Lung (tissue), 12 donors: ENCODE results near the gene TBX1. TPM values are rescaled to one million over a fixed set of nuclear protein-coding genes. Genes with fewer than 3 reads are reported as not detected.

Source experiments
- ATAC-seq: fragments of 200-7000 bp; cut with Tn5 transposase; one replicate; pipeline ENCODE4 v1.9.1; 2020; ENCODE audit warnings: moderate number of reproducible peaks; ENCODE audit not compliant: insufficient read depth, low FRiP score
- DNase-seq, 3 donors: peaks; one replicate each; pipeline ENCODE4 v3.0.0-alpha.2; 2013 to 2017
- H3K27ac ChIP-seq, 2 donors: one replicate each; pipeline ENCODE4 v1.5.1; 2013; ENCODE audit warnings: mild to moderate bottlenecking in 2 of 2, moderate library complexity in 2 of 2, control low read depth in 1 of 2, inconsistent platforms in 1 of 2, low read depth in 1 of 2, low read length in 1 of 2
- H3K27me3 ChIP-seq, 3 donors: one replicate each; pipeline ENCODE4 v1.5.1; 2013; ENCODE audit warnings: low read length in 2 of 3; ENCODE audit not compliant: control insufficient read depth in 3 of 3, insufficient read depth in 3 of 3
- H3K36me3 ChIP-seq, 4 donors: one replicate each; pipeline ENCODE4 v1.5.1; 2013; ENCODE audit warnings: low read length in 4 of 4, mild to moderate bottlenecking in 1 of 4, moderate library complexity in 1 of 4; ENCODE audit not compliant: control insufficient read depth in 4 of 4, insufficient read depth in 4 of 4
- H3K4me1 ChIP-seq, 5 donors: one replicate each; pipeline ENCODE4 v1.5.1; 2013; ENCODE audit warnings: low read length in 5 of 5, mild to moderate bottlenecking in 2 of 5, moderate library complexity in 1 of 5; ENCODE audit not compliant: control insufficient read depth in 5 of 5, insufficient read depth in 5 of 5
- H3K4me3 ChIP-seq: one replicate; pipeline ENCODE4 v1.5.1; 2013; ENCODE audit warnings: mild to moderate bottlenecking, control low read depth, moderate library complexity
- H3K9ac ChIP-seq, 2 donors: one replicate each; pipeline ENCODE4 v1.5.1; 2013; ENCODE audit warnings: low read length in 2 of 2, control low read depth in 1 of 2; ENCODE audit not compliant: insufficient read depth in 1 of 2
- H3K9me3 ChIP-seq, 4 donors: one replicate each; pipeline ENCODE4 v1.5.1; 2013; ENCODE audit warnings: low read length in 3 of 4, mild to moderate bottlenecking in 1 of 4, moderate library complexity in 1 of 4; ENCODE audit not compliant: control insufficient read depth in 4 of 4, insufficient read depth in 3 of 4
- CTCF ChIP-seq: IDR thresholded peaks from 2 replicates; pipeline ENCODE4 v1.5.1; 2012; ENCODE audit warnings: mild to moderate bottlenecking; ENCODE audit errors: control extremely low read depth, extremely low read depth
- WGBS, 2 donors: extraction: QIAGEN DNeasy Blood & Tissue Kit; methylation state at CpG; one replicate each; pipeline ENCODE4 v1.1.7; 2013; 5-methylcytosine and 5-hydroxymethylcytosine counted together
- polyA plus RNA-seq, 2 donors: library from polyadenylated mRNA; stranded (reverse); fragments of 200-250 nt; gene quantifications; one replicate each; pipeline ENCODE4 v1.2.1, GENCODE V29; 2013
- total RNA-seq, 2 donors: library from RNA; depleted of rRNA in 1 of 2; stranded (reverse); fragments of >200 nt in 1 of 2; gene quantifications; one replicate each; pipeline ENCODE4 v1.2.1, GENCODE V29; 2014 to 2021
- donor health status: control.
- donor health status: control.
- donor health status: Bipolar disorder and iron deficiency.
- donor health status: healthy.
- donor health status: DM: yes; HTN: yes; CAD: no.

Gene TBX1
- total and polyA plus RNA-seq, 4 donors: 2.3 to 19.3 (median 4.5) TPM

GRCh38 chr22:19731361-19732135 is 29.0 kb upstream of the TBX1 start:
- ATAC-seq: no peak
- WGBS, 2 donors: 56 to 65% methylated on average over 21 of the region's 21 CpGs
- Histone ChIP-seq H3K9ac (no peak overlapping the region), H3K4me3 (no peak overlapping the region), H3K9me3 (no peaks in the 10 kb centered on the region), H3K27me3 (peaks cover 0 to 2% (median 0%) of the 10 kb centered on the region in 3 donors), H3K36me3 (no peaks in the 10 kb centered on the region), H3K27ac (no peak overlapping the region), H3K4me1 (peaks cover 0 to 13% (median 0%) of the 10 kb centered on the region in 5 donors)
- TF ChIP-seq CTCF: no peak
- DNase-seq: no peak

GRCh38 chr22:19732403-19733113 is 28.0 kb upstream of the TBX1 start:
- Histone ChIP-seq H3K4me1 (peaks cover 0 to 23% (median 0%) of the 10 kb centered on the region in 5 donors), H3K9ac (no peak overlapping the region), H3K4me3 (no peak overlapping the region), H3K36me3 (no peaks in the 10 kb centered on the region), H3K9me3 (no peaks in the 10 kb centered on the region), H3K27me3 (no peaks in the 10 kb centered on the region), H3K27ac (no peak overlapping the region)
- no peak for TF ChIP-seq CTCF
- DNase-seq: no peak
- WGBS, 2 donors: 87 to 91% methylated on average over 10 of the region's 10 CpGs
- no peak for ATAC-seq

- Histone ChIP-seq H3K4me3 (no peak overlapping the region), H3K9me3 (no peaks in the 10 kb centered on the region), H3K27ac (no peak overlapping the region), H3K4me1 (peaks cover 0 to 31% (median 0%) of the 10 kb centered on the region in 5 donors), H3K36me3 (no peaks in the 10 kb centered on the region), H3K27me3 (no peaks in the 10 kb centered on the region), H3K9ac (no peak overlapping the region)
- ATAC-seq: no peak
- DNase-seq: no peak
- TF ChIP-seq CTCF: no peak
- 74 to 78% methylated on average over 5 of the region's 5 CpGs for WGBS, 2 donors
Measured at GRCh38 chr22:19733755-19734154, 26.8 kb upstream of the TBX1 start.
